Measurements from ENCODE around the gene TNIK.

DNA sequence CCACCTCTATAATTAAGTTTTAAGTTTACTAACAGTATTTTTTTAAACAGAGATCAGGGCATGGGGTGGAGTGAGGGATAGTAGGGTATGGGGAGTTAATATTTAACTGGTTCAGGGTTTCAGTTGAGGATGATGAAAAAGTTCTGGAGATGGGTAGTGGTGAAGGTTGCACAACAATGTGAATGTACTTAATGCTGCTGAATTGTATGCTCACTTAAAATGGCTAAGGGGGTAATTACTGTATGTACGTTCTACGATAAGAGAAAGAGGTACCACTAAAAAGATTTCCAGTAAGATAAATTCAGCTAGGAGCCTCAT is 101.4 kb downstream of the TNIK start:
- TF ChIP-seq, protein P1, sequence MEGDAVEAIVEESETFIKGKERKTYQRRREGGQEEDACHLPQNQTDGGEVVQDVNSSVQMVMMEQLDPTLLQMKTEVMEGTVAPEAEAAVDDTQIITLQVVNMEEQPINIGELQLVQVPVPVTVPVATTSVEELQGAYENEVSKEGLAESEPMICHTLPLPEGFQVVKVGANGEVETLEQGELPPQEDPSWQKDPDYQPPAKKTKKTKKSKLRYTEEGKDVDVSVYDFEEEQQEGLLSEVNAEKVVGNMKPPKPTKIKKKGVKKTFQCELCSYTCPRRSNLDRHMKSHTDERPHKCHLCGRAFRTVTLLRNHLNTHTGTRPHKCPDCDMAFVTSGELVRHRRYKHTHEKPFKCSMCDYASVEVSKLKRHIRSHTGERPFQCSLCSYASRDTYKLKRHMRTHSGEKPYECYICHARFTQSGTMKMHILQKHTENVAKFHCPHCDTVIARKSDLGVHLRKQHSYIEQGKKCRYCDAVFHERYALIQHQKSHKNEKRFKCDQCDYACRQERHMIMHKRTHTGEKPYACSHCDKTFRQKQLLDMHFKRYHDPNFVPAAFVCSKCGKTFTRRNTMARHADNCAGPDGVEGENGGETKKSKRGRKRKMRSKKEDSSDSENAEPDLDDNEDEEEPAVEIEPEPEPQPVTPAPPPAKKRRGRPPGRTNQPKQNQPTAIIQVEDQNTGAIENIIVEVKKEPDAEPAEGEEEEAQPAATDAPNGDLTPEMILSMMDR (IDR thresholded peaks at IDR 0.05), result no peak
- no peak for TF ChIP-seq POLR2A (IDR thresholded peaks at IDR 0.05)
